ENCODE measurements around the gene PACSIN3.

DNA sequence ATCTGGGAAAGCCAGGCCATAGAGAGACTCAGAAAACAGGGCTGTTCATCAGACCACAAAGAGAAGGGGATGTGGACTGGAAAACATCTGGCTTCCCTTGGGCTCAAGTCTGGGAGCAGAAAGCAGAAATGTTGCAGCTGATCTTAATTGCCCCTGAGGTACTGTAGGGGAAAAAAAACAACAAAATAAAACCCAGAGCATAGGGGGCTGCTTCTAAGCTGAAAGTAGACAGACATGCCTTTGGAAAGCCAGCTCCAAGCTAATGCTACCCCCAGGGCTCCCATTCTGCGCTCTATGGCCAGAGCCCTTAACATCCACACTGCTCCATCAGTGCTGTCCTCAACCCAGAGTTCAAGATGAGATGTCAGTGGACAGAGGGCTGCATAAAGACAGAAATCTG lies 2.0 kb upstream of the PACSIN3 start:
- TF ChIP-seq EZH2 (IDR thresholded peaks at IDR 0.05; ENCODE audit: borderline replicate concordance, low read depth, low read length, poor library complexity, severe bottlenecking), result no peak
- TF ChIP-seq, protein P1, sequence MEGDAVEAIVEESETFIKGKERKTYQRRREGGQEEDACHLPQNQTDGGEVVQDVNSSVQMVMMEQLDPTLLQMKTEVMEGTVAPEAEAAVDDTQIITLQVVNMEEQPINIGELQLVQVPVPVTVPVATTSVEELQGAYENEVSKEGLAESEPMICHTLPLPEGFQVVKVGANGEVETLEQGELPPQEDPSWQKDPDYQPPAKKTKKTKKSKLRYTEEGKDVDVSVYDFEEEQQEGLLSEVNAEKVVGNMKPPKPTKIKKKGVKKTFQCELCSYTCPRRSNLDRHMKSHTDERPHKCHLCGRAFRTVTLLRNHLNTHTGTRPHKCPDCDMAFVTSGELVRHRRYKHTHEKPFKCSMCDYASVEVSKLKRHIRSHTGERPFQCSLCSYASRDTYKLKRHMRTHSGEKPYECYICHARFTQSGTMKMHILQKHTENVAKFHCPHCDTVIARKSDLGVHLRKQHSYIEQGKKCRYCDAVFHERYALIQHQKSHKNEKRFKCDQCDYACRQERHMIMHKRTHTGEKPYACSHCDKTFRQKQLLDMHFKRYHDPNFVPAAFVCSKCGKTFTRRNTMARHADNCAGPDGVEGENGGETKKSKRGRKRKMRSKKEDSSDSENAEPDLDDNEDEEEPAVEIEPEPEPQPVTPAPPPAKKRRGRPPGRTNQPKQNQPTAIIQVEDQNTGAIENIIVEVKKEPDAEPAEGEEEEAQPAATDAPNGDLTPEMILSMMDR (conservative IDR thresholded peaks at IDR 0.05; ENCODE audit: low read depth, low read length), result no peak

Data from A673 (cell line).